OCI-LY7 (cell line): ENCODE results near the gene CYB5R3. TPM values are rescaled to one million over a fixed set of nuclear protein-coding genes. Genes with fewer than 3 reads are reported as not detected.

ENCODE experiments used
- BruUV-seq: library from RNA; stranded (reverse); fragments of 400-500 nt; replicated peaks from 2 replicates; lab custom pipeline; 2021; lab: Mats Ljungman, UMichigan
- CTCF ChIA-PET: fragments of 300-600 bp; sonication (Branson Sonifier 250); formaldehyde crosslinking; loops from one replicate; lab custom pipeline; 2022; ENCODE audit warnings: antibody characterized with exemption; ENCODE audit not compliant: unreplicated experiment; lab: Charles Lee
- POLR2A ChIA-PET: fragments of 300-600 bp; sonication (Branson Sonifier 250); formaldehyde crosslinking; loops from one replicate; lab custom pipeline; 2022; ENCODE audit warnings: antibody characterized with exemption; lab: Charles Lee
- DNase-seq: peaks from one replicate; pipeline ENCODE4 v3.0.0-alpha.2; 2015; ENCODE audit warnings: low spot score
- H2AFZ ChIP-seq: fragments of 200-600 bp; sonication (generic), shearing (Covaris generic); 2 replicates; pipeline ENCODE4 v1.6.1; 2014; ENCODE audit warnings: mild to moderate bottlenecking, antibody characterized with exemption, low read length, moderate library complexity
- H3K27ac ChIP-seq: fragments of 200-600 bp; sonication (generic); 2 replicates; pipeline ENCODE4 v1.5.1; 2014; ENCODE audit warnings: mixed run types, low read depth, mild to moderate bottlenecking, moderate library complexity, low read length, inconsistent platforms; ENCODE audit not compliant: poor library complexity, severe bottlenecking
- H3K36me3 ChIP-seq: fragments of 200-600 bp; sonication (generic); 2 replicates; pipeline ENCODE4 v1.6.1; 2014; ENCODE audit warnings: mild to moderate bottlenecking, antibody characterized with exemption, low read length, moderate library complexity, mixed read lengths; ENCODE audit not compliant: insufficient read depth
- H3K4me1 ChIP-seq: fragments of 200-600 bp; sonication (generic); 2 replicates; pipeline ENCODE4 v1.5.1; 2014; ENCODE audit warnings: mild to moderate bottlenecking, low read length; ENCODE audit not compliant: insufficient read depth, poor library complexity, severe bottlenecking
- H3K4me2 ChIP-seq: fragments of 200-600 bp; sonication (generic); 2 replicates; pipeline ENCODE4 v1.6.1; 2014; ENCODE audit warnings: mild to moderate bottlenecking, low read length
- H3K4me3 ChIP-seq: fragments of 200-600 bp; sonication (generic); 2 replicates; pipeline ENCODE4 v1.5.1; 2014; ENCODE audit warnings: mild to moderate bottlenecking, low read depth, low read length; ENCODE audit not compliant: poor library complexity, severe bottlenecking
- H3K79me2 ChIP-seq: fragments of 200-600 bp; sonication (generic); 2 replicates; pipeline ENCODE4 v1.6.1; 2016; ENCODE audit warnings: low read depth, mild to moderate bottlenecking, low read length, moderate library complexity, mixed read lengths; ENCODE audit not compliant: insufficient read depth
- H3K9me2 ChIP-seq: fragments of 200-600 bp; sonication (generic); 2 replicates; pipeline ENCODE4 v1.6.1; 2016; ENCODE audit warnings: mild to moderate bottlenecking, low read length, mixed read lengths; ENCODE audit not compliant: insufficient read depth
- H3K9me3 ChIP-seq: fragments of 200-600 bp; sonication (generic); 2 replicates; pipeline ENCODE4 v1.6.1; 2014; ENCODE audit warnings: mild to moderate bottlenecking, mixed run types, low read length, mixed read lengths
- H4K20me1 ChIP-seq: fragments of 200-600 bp; sonication (generic); 2 replicates; pipeline ENCODE4 v1.6.1; 2014; ENCODE audit warnings: mild to moderate bottlenecking, antibody characterized with exemption, low read length, moderate library complexity, mixed read lengths; ENCODE audit not compliant: insufficient read depth
- EZH2phosphoT487 ChIP-seq: fragments of 200-600 bp; sonication (generic); IDR thresholded peaks from 2 replicates; pipeline ENCODE4 v1.6.1; 2018; ENCODE audit warnings: low read depth, borderline replicate concordance, mild to moderate bottlenecking, mixed run types, antibody characterized with exemption, low read length, moderate library complexity, mixed read lengths
- intact Hi-C: fragments of 100-400 bp; cut with micrococcal nuclease; formaldehyde crosslinking; loops from one replicate; pipeline ENCODE4 v1.10.0; 2022; ENCODE audit not compliant: unreplicated experiment
- total RNA-seq, 2 experiments: library from RNA; depleted of rRNA in 1 of 2; stranded (reverse); fragments of >200 nt in 1 of 2; shearing (Covaris generic) in 1 of 2; gene quantifications; 2 replicates each; pipeline ENCODE4 v1.2.3, GENCODE V29; 2014 to 2022
- TF ChIP-seq, protein P1 (sequence below): fragments of 200-600 bp; sonication (generic); conservative IDR thresholded peaks from 2 replicates; pipeline ENCODE4 v1.5.1; 2014; ENCODE audit warnings: mild to moderate bottlenecking, antibody characterized with exemption, low read length, moderate library complexity, mixed read lengths

The CYB5R3 gene
- total RNA-seq, 2 experiments from 2014 or later: 38.0 to 68.9 TPM

DNA sequence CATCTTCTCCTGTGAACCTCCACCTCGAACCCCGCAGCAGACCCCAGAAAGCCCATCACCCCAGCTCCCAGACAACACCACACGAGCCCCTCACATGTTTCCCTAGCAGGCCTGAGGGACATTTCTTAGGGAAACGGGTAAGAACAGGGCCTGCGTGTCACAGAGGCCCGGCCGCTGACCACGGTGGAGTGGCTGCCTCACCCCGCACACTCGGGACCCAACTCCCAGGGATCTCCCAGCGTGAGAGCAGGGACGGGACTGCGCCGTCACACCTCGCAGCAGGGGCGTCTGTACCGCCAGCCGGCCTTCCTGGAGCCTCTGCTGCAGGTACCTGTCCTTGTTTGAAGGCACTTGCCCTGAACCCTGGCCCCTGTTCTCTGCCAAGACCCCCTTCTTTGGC lies 19.0 kb downstream of the CYB5R3 start:
- H3K27ac ChIP-seq: no peak overlapping the region
- DNase-seq: no peak
- no peaks in the 10 kb centered on the region for H3K79me2 ChIP-seq
- no peaks in the 10 kb centered on the region for H3K9me3 ChIP-seq
- no TSS peak for BruUV-seq
- H3K4me3 ChIP-seq: no peak overlapping the region
- no peak overlapping the region for H3K4me2 ChIP-seq
- ChIA-PET CTCF (no interaction called here), POLR2A (interaction anchor here (0.5 kb wide), 1 partner anchor 8 kb away, joined by 5 read pairs; no protein-coding TSS in a partner anchor)
- intact Hi-C loops: no loop called here
- no peaks in the 10 kb centered on the region for H3K9me2 ChIP-seq
- H2AFZ ChIP-seq: no peak overlapping the region
- H4K20me1 ChIP-seq: no peaks in the 10 kb centered on the region
- H3K4me1 ChIP-seq: no peaks in the 10 kb centered on the region
- H3K36me3 ChIP-seq: peaks cover 71% of the 10 kb centered on the region
- TF ChIP-seq, protein P1, sequence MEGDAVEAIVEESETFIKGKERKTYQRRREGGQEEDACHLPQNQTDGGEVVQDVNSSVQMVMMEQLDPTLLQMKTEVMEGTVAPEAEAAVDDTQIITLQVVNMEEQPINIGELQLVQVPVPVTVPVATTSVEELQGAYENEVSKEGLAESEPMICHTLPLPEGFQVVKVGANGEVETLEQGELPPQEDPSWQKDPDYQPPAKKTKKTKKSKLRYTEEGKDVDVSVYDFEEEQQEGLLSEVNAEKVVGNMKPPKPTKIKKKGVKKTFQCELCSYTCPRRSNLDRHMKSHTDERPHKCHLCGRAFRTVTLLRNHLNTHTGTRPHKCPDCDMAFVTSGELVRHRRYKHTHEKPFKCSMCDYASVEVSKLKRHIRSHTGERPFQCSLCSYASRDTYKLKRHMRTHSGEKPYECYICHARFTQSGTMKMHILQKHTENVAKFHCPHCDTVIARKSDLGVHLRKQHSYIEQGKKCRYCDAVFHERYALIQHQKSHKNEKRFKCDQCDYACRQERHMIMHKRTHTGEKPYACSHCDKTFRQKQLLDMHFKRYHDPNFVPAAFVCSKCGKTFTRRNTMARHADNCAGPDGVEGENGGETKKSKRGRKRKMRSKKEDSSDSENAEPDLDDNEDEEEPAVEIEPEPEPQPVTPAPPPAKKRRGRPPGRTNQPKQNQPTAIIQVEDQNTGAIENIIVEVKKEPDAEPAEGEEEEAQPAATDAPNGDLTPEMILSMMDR: no peak
- TF ChIP-seq EZH2phosphoT487: no peak

DNA sequence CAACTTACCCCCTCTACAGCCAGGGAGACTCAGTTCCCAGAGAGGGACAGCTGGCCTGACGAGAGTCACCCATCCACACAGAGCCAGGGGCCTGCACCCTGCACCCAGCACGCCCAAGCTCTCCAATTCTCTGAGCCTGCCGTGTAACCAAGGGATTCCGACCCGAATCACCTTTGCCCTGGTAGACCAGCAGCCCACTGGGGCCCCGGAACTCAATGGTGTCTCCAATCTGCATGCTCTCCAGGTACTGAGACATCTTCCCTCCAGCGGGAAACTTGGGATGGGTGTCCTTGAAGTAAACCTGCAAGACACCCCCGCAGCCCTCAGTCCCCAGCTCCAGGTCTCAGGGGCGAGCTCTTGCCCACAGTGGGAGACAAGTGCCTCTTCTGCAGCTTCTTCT lies 21.2 kb downstream of the CYB5R3 start:
- no peaks in the 10 kb centered on the region for H4K20me1 ChIP-seq
- no peak overlapping the region for H2AFZ ChIP-seq
- TF ChIP-seq, protein P1: no peak
- no peak for TF ChIP-seq EZH2phosphoT487
- no peak for DNase-seq
- H3K4me2 ChIP-seq: no peak overlapping the region
- no peaks in the 10 kb centered on the region for H3K9me2 ChIP-seq
- H3K79me2 ChIP-seq: no peaks in the 10 kb centered on the region
- intact Hi-C loops: no loop called here
- peaks cover 14% of the 10 kb centered on the region for H3K4me1 ChIP-seq
- no peak overlapping the region for H3K27ac ChIP-seq
- no peak overlapping the region for H3K4me3 ChIP-seq
- H3K36me3 ChIP-seq: peaks cover 63% of the 10 kb centered on the region
- no peaks in the 10 kb centered on the region for H3K9me3 ChIP-seq
- ChIA-PET POLR2A (no interaction called here), CTCF (no interaction called here)
- BruUV-seq: no TSS peak

DNA sequence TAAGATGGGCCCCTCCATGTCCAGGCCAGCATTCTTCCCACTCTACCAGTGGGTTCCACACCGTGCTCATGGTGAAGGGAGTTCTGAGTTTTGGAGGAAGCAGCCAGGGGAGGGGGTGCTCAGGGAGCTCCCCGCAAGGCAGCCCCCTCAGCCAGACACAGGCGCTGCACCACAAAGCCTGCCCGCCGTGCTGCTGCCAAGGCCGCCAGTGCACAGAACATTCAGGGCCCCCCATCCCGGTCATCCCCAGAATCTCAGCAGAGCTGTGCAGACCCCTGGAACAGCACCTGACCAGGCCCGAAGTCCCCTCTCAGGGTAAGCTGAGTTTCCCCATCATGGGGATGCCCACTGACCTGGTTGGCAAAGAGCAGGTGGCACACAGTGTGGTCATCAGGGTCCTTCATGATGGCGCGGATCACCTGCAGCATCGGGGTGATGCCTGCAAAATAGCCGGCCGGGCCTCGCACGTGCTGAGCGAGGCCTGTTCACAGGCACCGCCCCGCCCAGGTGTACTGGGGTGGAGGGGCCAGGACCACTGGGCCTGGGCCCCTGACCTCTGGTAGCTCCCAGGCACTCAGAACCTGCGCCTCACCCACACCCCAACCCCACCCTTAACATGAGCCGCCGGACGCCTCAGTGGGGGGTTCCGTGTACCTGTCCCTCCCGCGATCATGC lies 22.1 kb downstream of the CYB5R3 start:
- CTCF ChIA-PET: no interaction called here
- no TSS peak for BruUV-seq

More for the DNA sequence above, 22.1 kb downstream of the CYB5R3 start:
- intact Hi-C loops: no loop called here
- Histone ChIP-seq H3K4me1 (peaks cover 19% of the 10 kb centered on the region), H3K4me3 (no peak overlapping the region), H3K36me3 (peaks cover 62% of the 10 kb centered on the region), H4K20me1 (no peaks in the 10 kb centered on the region), H3K9me3 (no peaks in the 10 kb centered on the region), H3K4me2 (no peak overlapping the region), H2AFZ (no peak overlapping the region), H3K27ac (no peak overlapping the region), H3K9me2 (no peaks in the 10 kb centered on the region), H3K79me2 (no peaks in the 10 kb centered on the region)
- no peak for DNase-seq
- TF ChIP-seq, protein P1: no peak
- no peak for TF ChIP-seq EZH2phosphoT487
- POLR2A ChIA-PET: interaction anchor here (0.6 kb wide), 1 partner anchor 106 kb away, joined by 3 read pairs; no protein-coding TSS in a partner anchor
